ENCODE results near the gene RFPL1.
"Not testable (repeated sequence)": the region's sequence is repeated elsewhere in the genome, so short reads cannot be mapped to it uniquely, and the experiment has no call there.

Gene RFPL1

GRCh38 chr22:29412772-29413171 is 25.6 kb upstream of the RFPL1 start:
- H3K9me3 ChIP-seq (ENCODE audit: control insufficient read depth, low read depth, low read length); H3K9ac ChIP-seq (ENCODE audit: low read length); H3K36me3 ChIP-seq (ENCODE audit: control insufficient read depth, low read depth, low read length); H3K27ac ChIP-seq (ENCODE audit: low read length); H3K4me3 ChIP-seq (ENCODE audit: low read length); H3K4me1 ChIP-seq (ENCODE audit: control insufficient read depth, low read depth, low read length); H3K27me3 ChIP-seq (ENCODE audit: control insufficient read depth, insufficient read depth, low read length): not testable (repeated sequence)

DNA sequence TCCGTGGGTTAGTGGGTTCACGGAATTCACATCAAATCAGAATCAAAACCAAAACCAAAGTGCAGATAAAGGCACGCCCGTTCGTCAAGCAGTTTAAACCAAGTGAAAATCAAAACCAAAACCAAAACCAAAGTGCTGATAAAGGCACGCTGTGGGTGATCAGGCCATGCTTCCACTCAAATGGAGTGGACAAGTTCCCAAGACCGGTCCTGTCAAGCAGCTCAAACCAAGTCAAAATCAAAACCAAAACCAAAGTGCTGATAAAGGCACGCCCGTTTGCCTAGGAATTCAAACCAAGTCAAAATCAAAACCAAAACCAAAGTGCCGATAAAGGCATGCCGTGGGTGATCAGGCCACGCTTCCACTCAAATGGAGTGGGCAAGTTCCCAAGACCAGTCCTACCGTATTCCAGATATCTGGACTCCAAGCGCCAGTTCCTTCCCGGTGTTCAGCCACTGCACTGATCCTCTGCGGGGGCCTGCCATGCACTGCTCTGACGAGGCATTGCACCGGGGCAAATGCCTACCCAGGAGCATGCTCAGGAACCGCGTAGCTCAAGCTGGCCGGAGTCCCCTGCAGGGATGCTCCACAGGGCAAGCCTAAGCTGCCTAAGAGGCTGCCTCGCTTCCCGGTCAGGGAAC is 23.3 kb upstream of the RFPL1 start:
- not testable (repeated sequence) for H3K9ac ChIP-seq (ENCODE audit: low read length); H3K27ac ChIP-seq (ENCODE audit: low read length); H3K4me1 ChIP-seq (ENCODE audit: control insufficient read depth, low read depth, low read length); H3K9me3 ChIP-seq (ENCODE audit: control insufficient read depth, low read depth, low read length); H3K27me3 ChIP-seq (ENCODE audit: control insufficient read depth, insufficient read depth, low read length); H3K4me3 ChIP-seq (ENCODE audit: low read length); H3K36me3 ChIP-seq (ENCODE audit: control insufficient read depth, low read depth, low read length)

DNA sequence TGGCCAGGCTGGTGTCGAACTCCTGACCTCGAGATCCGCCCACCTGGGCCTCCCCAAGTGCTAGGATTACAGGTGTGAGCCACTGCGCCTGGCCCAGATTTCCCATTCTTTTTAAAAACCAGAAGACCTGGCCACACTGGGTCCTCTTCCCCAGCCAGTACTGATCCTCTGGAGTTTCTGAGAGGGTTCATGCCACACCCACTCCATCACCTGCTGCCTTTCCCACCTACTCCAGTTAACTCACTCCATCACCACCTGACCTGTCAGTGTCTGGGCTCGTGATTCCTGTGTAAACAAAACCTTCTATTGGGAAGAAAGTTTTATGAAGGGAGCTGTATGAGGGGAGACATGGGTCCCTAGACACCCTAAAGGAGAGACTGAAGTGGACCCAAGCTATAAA is 19.7 kb upstream of the RFPL1 start:
- H3K4me3 ChIP-seq (ENCODE audit: low read length); H3K9ac ChIP-seq (ENCODE audit: low read length); H3K27ac ChIP-seq (ENCODE audit: low read length); H3K9me3 ChIP-seq (ENCODE audit: control insufficient read depth, low read depth, low read length); H3K36me3 ChIP-seq (ENCODE audit: control insufficient read depth, low read depth, low read length); H3K27me3 ChIP-seq (ENCODE audit: control insufficient read depth, insufficient read depth, low read length); H3K4me1 ChIP-seq (ENCODE audit: control insufficient read depth, low read depth, low read length): not testable (repeated sequence)

DNA sequence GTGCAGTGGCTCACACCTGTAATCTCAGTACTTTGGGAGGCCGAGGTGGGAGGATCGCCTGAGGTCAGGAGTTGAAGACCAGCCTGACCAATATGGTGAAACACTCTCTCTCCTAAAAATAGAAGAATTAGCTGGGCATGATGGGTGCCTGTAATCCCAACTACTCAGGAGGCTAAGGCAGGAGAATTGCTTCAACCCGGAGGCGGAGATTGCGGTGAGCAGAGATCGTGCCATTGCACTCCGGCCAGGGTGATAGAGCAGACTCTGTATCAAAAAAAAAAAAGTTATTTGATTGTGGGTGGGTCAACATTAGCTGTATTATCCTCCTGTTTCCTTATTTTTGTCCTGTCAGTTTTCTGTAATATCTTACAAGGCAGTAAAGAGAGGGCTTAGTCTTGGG is 11.9 kb upstream of the RFPL1 start:
- Histone ChIP-seq H3K4me1 (ENCODE audit: control insufficient read depth, low read depth, low read length) (no peaks in the 10 kb centered on the region), H3K27ac (ENCODE audit: low read length) (no peak overlapping the region), H3K27me3 (ENCODE audit: control insufficient read depth, insufficient read depth, low read length) (no peaks in the 10 kb centered on the region), H3K9ac (ENCODE audit: low read length) (no peak overlapping the region), H3K9me3 (ENCODE audit: control insufficient read depth, low read depth, low read length) (no peaks in the 10 kb centered on the region), H3K4me3 (ENCODE audit: low read length) (no peak overlapping the region), H3K36me3 (ENCODE audit: control insufficient read depth, low read depth, low read length) (no peaks in the 10 kb centered on the region)

DNA sequence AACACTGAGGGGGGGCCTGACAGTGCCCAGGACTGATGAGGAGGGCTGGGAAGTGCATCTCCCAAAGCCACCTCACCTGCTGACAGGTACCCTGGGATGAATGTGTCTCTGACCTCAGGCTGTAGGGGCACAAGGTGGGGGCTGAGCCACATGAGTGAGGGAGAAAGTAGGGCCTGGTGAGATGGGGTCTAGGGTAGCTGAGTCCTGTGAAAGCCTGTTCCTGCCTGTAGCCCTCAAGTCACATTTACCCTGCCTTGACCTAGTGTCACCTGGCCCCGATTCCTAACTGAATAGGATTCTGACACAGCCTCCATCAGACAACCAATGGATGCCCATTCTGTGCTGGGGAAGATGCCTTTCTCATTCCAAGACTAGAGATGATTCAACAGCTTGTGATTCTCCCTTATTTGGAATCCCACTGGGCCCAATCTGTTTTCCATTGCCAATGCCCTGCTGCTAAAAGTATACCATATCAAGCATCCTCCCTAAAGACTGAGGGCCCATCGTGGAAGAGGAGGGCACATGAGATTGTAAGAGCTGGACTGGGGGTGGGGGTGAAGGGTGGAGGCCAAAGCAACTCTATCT is 11.1 kb upstream of the RFPL1 start:
- Histone ChIP-seq H3K9ac (ENCODE audit: low read length) (no peak overlapping the region), H3K27me3 (ENCODE audit: control insufficient read depth, insufficient read depth, low read length) (no peaks in the 10 kb centered on the region), H3K9me3 (ENCODE audit: control insufficient read depth, low read depth, low read length) (no peaks in the 10 kb centered on the region), H3K36me3 (ENCODE audit: control insufficient read depth, low read depth, low read length) (no peaks in the 10 kb centered on the region), H3K4me1 (ENCODE audit: control insufficient read depth, low read depth, low read length) (no peaks in the 10 kb centered on the region), H3K27ac (ENCODE audit: low read length) (no peak overlapping the region), H3K4me3 (ENCODE audit: low read length) (no peak overlapping the region)

- Histone ChIP-seq H3K4me3 (ENCODE audit: low read length) (no peak overlapping the region), H3K36me3 (ENCODE audit: control insufficient read depth, low read depth, low read length) (no peaks in the 10 kb centered on the region), H3K9me3 (ENCODE audit: control insufficient read depth, low read depth, low read length) (no peaks in the 10 kb centered on the region), H3K9ac (ENCODE audit: low read length) (no peak overlapping the region), H3K27me3 (ENCODE audit: control insufficient read depth, insufficient read depth, low read length) (no peaks in the 10 kb centered on the region), H3K27ac (ENCODE audit: low read length) (no peak overlapping the region), H3K4me1 (ENCODE audit: control insufficient read depth, low read depth, low read length) (no peaks in the 10 kb centered on the region)
These were observed 6.4 kb upstream of the RFPL1 start for GRCh38 chr22:29431986-29432385.

DNA sequence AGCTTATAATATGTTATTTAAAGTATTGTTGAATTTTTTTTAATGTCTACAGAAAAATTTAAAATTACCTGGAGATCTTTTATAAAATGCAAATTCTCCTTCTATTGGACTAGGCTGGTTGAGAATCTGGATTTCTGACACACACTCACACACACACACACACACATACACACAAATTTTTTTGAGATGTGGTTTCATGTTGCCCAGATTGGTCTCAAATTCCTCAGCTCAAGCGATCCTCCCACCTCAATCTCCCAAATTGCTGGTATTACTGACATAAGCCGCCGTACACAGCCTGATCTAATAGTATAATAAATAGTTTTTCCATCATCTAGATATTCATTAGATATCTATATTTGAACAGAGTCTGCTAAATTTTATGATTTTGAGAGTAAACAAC is 4.5 kb upstream of the RFPL1 start:
- H3K36me3 ChIP-seq (ENCODE audit: control insufficient read depth, low read depth, low read length) = no peaks in the 10 kb centered on the region
- H3K9me3 ChIP-seq (ENCODE audit: control insufficient read depth, low read depth, low read length) = no peaks in the 10 kb centered on the region
- no peaks in the 10 kb centered on the region for H3K27me3 ChIP-seq (ENCODE audit: control insufficient read depth, insufficient read depth, low read length)

DNA sequence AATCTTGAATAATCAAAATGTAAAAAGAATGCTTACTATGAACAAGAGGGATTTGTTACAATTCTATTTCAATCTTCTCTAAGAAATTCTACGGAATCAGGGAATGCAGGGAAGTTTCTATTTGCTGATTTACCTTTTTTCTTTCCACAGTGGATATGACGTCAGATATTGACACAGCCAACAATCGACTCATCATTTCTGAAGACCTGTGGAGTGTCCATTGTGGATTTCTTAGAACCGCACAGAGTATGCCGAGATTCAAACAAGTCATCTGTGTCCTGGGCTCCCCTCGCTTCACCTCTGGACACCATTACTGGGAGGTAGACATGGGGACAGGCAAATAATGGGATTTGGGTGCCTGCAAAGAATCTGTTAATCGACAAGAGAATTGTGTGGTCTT is 4.1 kb upstream of the RFPL1 start:
- no peaks in the 10 kb centered on the region for H3K36me3 ChIP-seq (ENCODE audit: control insufficient read depth, low read depth, low read length)
- no peaks in the 10 kb centered on the region for H3K4me1 ChIP-seq (ENCODE audit: control insufficient read depth, low read depth, low read length)
- no peak overlapping the region for H3K27ac ChIP-seq (ENCODE audit: low read length)
- H3K9me3 ChIP-seq (ENCODE audit: control insufficient read depth, low read depth, low read length) = no peaks in the 10 kb centered on the region
- H3K4me3 ChIP-seq (ENCODE audit: low read length) = no peak overlapping the region
- H3K27me3 ChIP-seq (ENCODE audit: control insufficient read depth, insufficient read depth, low read length) = no peaks in the 10 kb centered on the region
- H3K9ac ChIP-seq (ENCODE audit: low read length) = no peak overlapping the region

More for the DNA sequence above, 4.5 kb upstream of the RFPL1 start:
- no peaks in the 10 kb centered on the region for H3K4me1 ChIP-seq (ENCODE audit: control insufficient read depth, low read depth, low read length)
- no peak overlapping the region for H3K9ac ChIP-seq (ENCODE audit: low read length)
- H3K4me3 ChIP-seq (ENCODE audit: low read length) = no peak overlapping the region
- no peak overlapping the region for H3K27ac ChIP-seq (ENCODE audit: low read length)

GRCh38 chr22:29435236-29436136 is 2.9 kb upstream of the RFPL1 start:
- H3K4me1 ChIP-seq (ENCODE audit: control insufficient read depth, low read depth, low read length) = no peaks in the 10 kb centered on the region
- no peak overlapping the region for H3K27ac ChIP-seq (ENCODE audit: low read length)
- no peaks in the 10 kb centered on the region for H3K27me3 ChIP-seq (ENCODE audit: control insufficient read depth, insufficient read depth, low read length)
- no peak overlapping the region for H3K9ac ChIP-seq (ENCODE audit: low read length)
- no peak overlapping the region for H3K4me3 ChIP-seq (ENCODE audit: low read length)
- H3K36me3 ChIP-seq (ENCODE audit: control insufficient read depth, low read depth, low read length) = no peaks in the 10 kb centered on the region
- no peaks in the 10 kb centered on the region for H3K9me3 ChIP-seq (ENCODE audit: control insufficient read depth, low read depth, low read length)

GRCh38 chr22:29442976-29443375 is 4.6 kb downstream of the RFPL1 start:
- H3K36me3 ChIP-seq (ENCODE audit: control insufficient read depth, low read depth, low read length) = no peaks in the 10 kb centered on the region
- no peak overlapping the region for H3K9ac ChIP-seq (ENCODE audit: low read length)
- H3K27me3 ChIP-seq (ENCODE audit: control insufficient read depth, insufficient read depth, low read length) = no peaks in the 10 kb centered on the region
- H3K27ac ChIP-seq (ENCODE audit: low read length) = no peak overlapping the region
- H3K9me3 ChIP-seq (ENCODE audit: control insufficient read depth, low read depth, low read length) = no peaks in the 10 kb centered on the region
- no peaks in the 10 kb centered on the region for H3K4me1 ChIP-seq (ENCODE audit: control insufficient read depth, low read depth, low read length)
- no peak overlapping the region for H3K4me3 ChIP-seq (ENCODE audit: low read length)

DNA sequence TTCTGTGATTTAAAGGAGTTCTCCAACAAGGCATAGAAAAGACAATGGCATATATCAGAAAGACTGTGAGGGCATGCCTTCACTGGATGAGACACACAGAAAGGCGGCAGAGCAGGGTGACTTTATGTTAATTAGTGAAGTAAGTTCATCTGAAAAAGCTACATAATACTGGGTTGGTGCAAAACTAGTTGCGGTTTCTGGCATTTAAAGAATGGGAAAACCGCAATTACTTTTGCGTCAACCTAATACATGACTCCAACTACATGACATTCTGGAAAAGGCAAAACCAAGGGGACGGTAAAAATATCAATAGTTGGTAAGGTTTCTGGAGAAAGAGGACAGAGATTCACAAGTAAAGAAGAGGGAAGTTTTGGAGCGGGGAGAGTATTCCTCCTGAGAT is 5.1 kb downstream of the RFPL1 start:
- Histone ChIP-seq H3K9ac (ENCODE audit: low read length) (no peak overlapping the region), H3K9me3 (ENCODE audit: control insufficient read depth, low read depth, low read length) (no peaks in the 10 kb centered on the region), H3K27me3 (ENCODE audit: control insufficient read depth, insufficient read depth, low read length) (no peaks in the 10 kb centered on the region), H3K4me3 (ENCODE audit: low read length) (no peak overlapping the region), H3K4me1 (ENCODE audit: control insufficient read depth, low read depth, low read length) (no peaks in the 10 kb centered on the region), H3K27ac (ENCODE audit: low read length) (no peak overlapping the region), H3K36me3 (ENCODE audit: control insufficient read depth, low read depth, low read length) (no peaks in the 10 kb centered on the region)

All from iPS-18a (cell line).